ENCODE data around the gene MYADML2.

The MYADML2 gene

GRCh38 chr17:81934850-81935708, 12.0 kb downstream of the MYADML2 start:
- DNase-seq, result no peak

GRCh38 chr17:81934098-81934757, 12.8 kb downstream of the MYADML2 start:
- DNase-seq, result no peak

DNA sequence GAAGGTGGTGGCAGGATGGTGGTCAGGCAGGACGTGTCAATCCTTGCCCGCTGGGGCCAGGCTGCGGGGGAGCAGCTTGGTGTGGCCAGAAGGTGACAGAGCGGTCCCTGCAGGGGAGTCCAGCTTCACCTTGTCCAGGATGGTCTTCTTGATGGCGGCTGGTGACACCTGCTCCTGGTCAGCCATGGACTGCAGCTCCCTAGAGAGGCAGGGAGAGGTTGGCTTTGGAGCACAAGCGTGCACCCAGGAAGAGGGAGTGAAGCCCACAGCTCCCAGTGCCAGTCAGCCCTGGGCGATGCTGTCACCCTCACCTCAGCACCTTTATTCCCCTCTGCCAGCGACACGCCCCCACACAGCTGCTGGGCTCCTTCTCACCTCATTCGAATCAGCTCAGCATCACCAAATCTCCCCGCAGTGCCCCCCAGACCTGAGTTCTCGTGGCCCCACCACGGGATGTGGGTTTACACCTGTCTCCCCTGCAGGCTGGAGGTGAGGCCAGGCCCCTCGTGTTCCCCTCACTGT, 13.8 kb downstream of the MYADML2 start:
- no peak for DNase-seq

GRCh38 chr17:81932333-81932983, 14.6 kb downstream of the MYADML2 start:
- no peak for DNase-seq

DNA sequence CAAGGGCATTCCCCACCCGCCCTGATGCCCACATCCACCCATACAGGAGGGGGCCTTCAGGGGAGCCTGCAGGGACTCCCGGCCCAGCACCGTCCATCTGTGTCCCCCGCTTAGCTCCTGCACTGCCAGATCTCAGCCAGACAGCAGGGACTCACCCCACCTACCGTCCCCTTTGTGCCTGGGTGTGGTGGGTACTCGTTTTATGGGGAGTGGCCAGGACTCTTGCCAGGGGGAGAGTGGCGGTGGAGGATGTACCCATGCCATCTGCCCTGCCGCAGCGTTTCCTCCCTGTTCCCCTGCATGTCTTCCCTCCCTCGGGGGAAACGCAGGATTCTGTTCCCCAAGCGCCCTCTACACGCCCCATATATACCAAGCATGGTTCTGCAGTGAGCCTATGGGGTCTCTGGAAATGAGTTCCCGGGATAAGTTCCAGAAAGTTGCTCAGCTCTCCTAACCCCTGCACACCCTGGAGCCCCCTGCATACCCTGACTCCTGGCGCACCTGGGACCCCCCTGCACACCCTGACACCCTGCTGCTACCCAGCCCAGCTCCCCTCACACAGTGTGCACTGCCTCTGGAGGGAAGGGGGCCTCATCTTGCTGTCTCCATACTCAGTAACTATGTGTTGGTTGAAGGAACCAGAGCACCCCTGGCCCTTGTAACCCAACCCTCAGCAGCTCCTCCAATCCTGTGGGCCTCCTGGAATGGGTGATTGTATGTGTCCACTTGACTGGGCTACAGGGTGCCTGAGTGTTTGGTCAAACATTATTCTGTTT, 15.3 kb downstream of the MYADML2 start:
- DNase-seq, result peak; percentile 84

DNA sequence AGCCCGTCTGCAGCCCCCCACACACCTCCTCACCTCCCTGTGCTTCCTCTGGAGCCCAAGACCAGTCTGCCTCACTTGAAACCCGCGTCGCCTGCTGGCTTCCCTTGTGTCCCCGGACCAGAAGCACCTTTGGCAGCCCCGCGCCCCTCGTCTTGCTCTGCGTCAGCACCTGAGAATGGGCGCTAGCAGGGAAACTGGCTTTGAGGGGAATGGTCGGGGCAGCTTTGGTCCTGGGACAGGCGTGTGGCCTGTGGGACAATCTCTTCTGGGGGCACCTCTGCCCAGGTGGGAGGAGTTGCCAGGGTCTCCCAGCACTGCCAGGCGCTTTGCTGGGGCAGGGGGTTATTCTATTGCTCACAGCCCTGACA, 15.9 kb downstream of the MYADML2 start:
- no peak for DNase-seq

- peak; percentile 67 for DNase-seq
These were observed 16.6 kb downstream of the MYADML2 start for GRCh38 chr17:81930142-81931125.

- DNase-seq, result no peak
These were observed 17.5 kb downstream of the MYADML2 start for GRCh38 chr17:81929253-81930141.

DNA sequence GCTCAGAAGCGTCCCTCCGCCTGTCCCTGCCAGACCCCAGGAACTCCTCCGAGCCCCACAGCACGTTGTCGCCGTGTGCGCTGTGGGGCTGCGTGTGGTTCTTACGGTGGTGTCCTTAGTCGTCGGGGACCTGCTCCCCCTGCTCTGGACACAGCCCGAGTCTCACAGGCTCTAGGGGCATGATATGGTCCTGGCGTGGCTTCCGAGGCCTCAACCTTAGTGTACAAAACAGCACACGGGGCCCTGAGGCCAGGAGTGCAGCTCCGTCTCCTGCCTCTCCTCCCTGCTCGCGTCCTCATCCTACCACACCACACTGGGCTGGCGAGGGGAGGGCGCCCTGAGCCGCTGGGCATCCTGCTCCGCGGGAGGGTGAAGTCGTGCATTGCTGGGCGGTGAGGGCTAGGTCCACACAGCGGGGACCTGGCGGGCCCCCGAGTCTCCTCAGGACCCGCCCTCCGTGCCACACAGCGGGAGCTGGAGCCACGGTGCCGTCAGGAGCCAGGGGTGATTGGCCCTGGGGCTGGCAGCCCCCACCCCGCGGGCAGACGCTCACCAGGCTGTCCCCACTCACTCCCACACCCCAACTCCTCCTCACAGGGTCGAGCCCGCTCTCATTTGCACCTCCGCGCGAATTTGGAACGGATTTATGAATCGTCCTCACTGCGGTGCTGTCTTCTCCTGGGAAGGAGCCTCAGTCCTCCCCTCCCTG, 18.3 kb downstream of the MYADML2 start:
- no peak for DNase-seq

DNA sequence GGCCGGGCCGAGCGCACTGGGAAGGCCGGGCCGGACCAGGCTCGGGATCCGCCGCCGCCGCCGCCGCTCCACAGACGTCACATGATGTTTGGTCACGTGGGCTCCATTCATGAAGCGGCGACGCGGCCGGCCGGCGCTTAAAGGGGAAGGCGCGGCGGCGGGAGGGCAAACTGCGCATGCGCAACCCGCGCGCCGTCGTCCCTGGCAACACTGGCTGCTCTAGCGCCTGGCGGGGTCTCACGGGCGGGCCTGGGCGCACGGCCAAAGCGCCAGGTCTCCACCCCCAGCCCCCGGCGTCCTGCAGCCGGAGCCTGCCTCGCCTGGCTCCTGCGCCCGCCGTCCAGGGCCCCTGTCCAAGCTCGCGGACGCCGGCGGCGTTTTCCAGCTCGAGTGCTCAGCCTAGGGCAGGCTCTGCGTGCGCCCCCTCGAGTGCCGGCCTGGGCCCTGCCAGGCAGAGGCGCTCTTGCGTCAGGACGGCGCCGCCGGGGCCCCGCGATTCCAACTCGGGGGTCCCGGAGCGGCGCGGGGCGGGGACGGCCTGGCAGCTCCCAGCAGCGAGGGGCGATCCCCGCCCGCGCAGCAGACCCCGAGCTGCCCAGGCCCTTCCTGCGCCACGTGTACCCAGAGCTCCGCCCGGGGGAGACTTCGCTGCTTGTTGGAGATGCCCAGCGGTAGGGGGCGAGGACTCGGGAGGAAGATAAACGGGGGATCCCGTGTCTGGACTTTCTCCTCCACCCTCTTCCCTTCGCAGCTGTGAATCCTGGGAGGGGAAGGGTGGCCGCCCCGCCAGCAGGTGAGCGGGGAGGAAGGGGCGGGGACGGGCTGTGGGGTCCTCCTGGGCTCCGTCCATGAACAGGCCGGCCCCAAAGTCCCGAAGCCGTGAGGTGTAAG, 19.1 kb downstream of the MYADML2 start, which contains the start of gene MAFG:
TSS of gene MAFG (minus strand) at position 83 of the 891 bp plus-strand sequence. CDS start 4,550 bp downstream, outside the sequence.
- DNase-seq, result peak; percentile 94

DNA sequence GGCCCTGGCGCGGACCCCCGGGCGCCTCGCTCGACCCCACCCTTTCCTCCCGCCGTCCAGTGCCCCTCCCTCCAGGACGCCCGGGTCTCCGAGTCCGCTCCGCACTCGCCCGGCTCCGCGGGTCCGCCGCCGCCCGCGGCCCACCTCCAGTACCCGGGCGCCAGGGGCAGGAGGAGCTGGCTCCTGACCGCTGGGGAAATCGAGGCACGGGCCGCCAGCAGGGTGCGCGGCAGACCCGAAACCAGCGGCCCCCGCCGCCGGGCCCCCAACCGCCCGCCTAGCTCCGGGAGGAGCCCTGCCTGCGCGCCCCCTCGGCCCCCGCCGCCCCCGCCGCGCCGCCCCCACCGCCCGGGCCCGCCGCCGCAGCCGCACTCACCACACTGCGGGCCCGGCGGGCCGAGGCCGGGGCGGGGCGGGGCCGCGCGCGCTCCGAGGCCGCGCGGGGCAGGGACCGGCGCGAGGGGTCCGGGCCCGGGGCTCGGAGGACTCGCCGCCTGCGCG, 19.8 kb downstream of the MYADML2 start:
- DNase-seq, result no peak

DNA sequence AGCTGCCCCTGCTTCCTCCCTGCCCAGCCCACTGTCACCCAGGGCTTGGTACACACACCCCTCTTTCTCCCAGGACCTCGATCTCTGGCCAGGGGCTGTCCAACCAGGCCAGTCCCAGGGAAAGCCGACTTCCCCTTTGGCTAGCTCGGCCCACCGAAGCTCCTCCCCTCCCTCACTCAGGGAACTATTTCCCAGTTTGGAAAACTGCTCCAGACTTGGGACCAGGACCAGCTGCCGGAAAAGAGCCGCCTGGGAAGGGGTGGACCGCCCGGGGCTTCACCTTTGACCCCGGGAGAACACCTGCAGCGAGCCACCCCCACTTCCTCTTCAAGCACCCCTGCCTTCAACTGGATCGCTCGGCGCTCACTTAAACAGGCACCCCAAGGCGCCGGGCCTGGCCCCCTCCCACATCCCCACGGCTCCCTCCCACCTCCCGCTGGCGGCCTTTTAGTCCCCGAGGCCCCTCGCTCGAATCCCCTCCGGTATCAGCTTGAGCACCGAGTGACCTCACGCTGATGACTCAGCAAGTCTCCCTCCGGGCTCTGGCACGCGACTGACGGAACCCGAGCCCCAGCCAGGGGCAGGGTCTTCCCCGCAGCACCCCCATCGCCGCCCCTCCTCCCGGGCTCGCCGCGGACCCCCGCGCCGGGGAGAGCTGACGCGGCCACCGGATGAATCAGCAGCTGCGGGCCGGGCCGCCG, 20.4 kb downstream of the MYADML2 start:
- no peak for DNase-seq

- no peak for DNase-seq
These were observed 21.1 kb downstream of the MYADML2 start for GRCh38 chr17:81925860-81926450.

DNA sequence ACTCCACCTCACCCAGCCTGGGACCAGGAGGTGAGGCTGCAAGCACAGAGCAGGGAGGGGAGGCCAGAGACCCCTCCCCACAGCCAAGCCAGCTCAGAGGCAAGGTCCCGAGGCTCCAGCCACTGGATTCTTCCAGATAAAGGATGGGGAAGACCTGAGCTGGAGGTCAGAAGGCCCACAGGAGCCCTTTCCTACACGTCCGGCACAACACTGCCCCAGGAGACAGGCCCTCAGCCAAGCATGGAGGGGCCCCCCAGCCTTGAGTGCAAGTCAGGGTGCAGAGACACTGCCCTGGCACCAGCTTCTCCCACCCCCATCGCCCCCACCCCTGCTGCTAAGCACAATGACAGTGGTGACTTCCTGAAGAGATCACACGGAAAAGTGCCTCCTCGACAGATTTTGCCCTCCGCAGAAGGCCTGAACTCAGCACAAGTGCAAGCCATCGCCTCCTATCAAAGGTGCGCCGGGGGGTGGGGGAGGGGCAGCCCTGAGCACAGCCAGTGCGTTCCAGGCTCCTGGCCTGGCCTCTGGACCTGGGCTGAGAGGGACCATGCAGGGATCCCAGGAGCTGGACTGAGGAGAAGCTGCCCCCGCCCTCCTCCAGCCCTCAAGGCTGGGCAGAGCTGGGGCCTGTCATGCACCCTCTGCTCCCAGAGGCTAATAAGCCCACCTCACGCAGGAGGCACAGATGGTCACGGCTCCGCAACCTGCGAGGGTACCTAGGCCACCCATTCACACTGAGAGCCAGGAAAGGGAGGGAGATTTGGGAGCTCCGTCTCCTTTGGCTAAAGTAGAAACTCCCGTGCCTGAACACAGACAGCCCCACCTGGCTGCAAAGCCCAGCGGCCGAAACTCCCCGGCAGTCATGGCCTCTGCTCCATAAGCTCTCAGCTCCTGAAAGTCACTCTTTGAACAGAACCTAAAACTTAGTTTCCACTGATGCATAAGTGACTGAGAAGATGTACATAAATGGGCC, 22.2 kb downstream of the MYADML2 start:
- no peak for DNase-seq

DNA sequence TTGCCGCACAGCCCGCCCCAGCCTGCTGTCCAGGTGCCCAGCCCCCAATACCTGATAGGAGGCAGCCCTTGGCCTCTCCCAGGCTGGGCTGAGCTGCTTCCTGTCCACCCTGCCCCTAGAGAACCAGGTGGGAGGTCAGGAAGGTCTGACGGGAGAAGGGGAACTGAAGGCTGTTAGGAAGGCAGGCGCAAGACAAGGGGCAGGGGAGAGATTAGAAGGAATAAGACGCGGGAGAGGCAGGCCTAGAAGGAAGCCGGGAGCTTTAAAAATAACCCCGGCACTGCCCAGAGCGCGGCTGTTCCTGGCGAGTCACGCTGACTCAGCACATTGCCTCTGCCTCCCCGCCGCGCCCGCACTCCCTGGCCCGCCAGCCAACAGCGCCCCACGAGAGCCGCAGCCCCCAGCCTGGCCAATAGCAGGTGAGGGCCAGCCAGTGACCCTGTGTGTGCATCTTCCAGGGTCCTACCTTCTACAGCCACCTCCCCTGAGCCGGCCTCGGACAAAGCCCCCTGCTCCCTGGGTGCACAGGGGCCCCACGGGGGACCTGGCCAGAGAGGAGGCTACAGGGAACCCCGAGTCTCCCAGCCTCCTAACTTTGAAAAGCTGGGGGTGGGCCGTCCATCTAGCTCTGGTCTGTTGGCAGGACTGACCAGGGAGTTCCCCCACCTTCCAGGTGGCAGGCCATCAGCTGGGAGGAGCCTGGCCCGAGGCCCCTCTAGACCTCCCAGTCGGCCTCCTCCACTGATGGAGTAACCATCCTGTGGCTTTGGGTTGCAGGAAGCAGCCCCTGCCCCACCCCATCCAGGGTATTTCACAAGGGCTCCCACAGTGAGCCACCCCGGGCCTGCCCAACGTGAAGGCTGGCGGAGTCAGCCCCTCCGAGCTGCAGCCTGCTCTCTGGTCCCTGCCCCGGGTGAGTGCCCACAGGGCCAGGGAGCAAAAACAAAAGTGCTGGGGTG, 23.5 kb downstream of the MYADML2 start:
- no peak for DNase-seq
